ENCODE measurements around the gene PTK6.

Gene PTK6

DNA sequence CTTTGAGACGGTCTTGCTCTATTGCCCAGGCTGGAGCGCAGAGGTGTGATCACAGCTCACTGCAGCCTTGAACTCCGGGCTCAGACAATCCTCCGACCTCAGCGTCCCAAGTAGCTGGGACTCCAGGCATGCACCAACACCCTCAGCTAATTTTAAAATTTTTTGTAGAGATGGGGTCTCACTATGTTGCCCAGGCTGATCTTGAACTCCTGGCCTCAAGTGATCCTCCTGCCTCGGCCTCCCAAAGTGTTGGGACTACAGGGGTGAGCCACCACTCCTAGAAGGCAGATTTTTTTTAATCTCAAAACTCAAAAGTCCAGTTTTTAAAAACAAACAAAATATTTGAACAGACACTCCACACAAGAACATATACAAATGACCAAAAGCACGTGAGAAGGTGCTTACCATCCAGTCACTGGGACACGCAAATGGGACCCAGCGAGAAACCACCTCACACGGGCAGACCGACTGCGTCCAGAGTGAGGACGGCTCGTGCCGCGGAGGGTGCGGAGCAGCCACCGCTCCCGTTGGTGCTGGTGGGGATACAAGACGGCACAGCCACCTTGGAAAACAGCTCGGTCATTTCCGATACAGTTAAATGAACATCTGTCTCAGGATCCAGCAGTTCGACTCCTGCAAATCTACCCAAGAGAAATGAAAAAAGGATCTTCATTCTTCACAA lies 45.3 kb upstream of the PTK6 start:
- Histone ChIP-seq H3K9me3 (replicated peaks in 1 of 2; ENCODE audit: control insufficient read depth in 2 of 2, insufficient read depth in 1 of 2, low read depth in 1 of 2, low read length in 2 of 2) (no peaks in the 10 kb centered on the region), H2AFZ (ENCODE audit: low read length) (peak overlapping the region; percentile 80), H2BK120ac (ENCODE audit: low read depth, low read length) (no peak overlapping the region), H2BK12ac (ENCODE audit: low read length) (no peak overlapping the region), H3K4me1 (ENCODE audit: control insufficient read depth in 2 of 2, insufficient read depth in 1 of 2, low read depth in 1 of 2, low read length in 2 of 2) (peaks cover 0 to 3% of the 10 kb centered on the region in 2 donors), H3K14ac (ENCODE audit: low read length) (peak overlapping the region; percentile 10), H3K23ac (ENCODE audit: low read depth, low read length, poor library complexity) (no peak overlapping the region), H2BK5ac (ENCODE audit: low read length) (no peak overlapping the region), H4K91ac (ENCODE audit: low read depth, low read length, poor library complexity) (no peak overlapping the region), H3K79me1 (ENCODE audit: low read depth, low read length) (no peaks in the 10 kb centered on the region), H4K8ac (ENCODE audit: low read depth, low read length) (no peak overlapping the region), H3K4ac (ENCODE audit: low read length) (no peak overlapping the region), H3K4me2 (ENCODE audit: insufficient read depth, low read length, poor library complexity, severe bottlenecking) (no peak overlapping the region), H2AK5ac (ENCODE audit: low read depth, low read length) (no peak overlapping the region), H3K27ac (replicated peaks; ENCODE audit: low read length) (no peak overlapping the region), H3K27me3 (ENCODE audit: control insufficient read depth in 3 of 3, insufficient read depth in 3 of 3, low read depth in 1 of 3, low read length in 3 of 3) (no peaks in the 10 kb centered on the region), H3K36me3 (replicated peaks in 1 of 2; ENCODE audit: control insufficient read depth in 2 of 2, insufficient read depth in 2 of 2, low read length in 2 of 2) (peaks cover 0 to 7% of the 10 kb centered on the region in 2 donors), H2BK15ac (ENCODE audit: low read length) (no peak overlapping the region), H3K18ac (ENCODE audit: low read length) (no peak overlapping the region), H3K4me3 (ENCODE audit: low read length in 2 of 2) (no peak overlapping the region), H3K9ac (ENCODE audit: low read depth, low read length, poor library complexity) (no peak overlapping the region)
- no peak for DNase-seq (ENCODE audit: low spot score)
- WGBS, 2 donors (ENCODE audit: extremely low coverage in 2 of 2, insufficient read length in 2 of 2, insufficient replicate concordance in 1 of 2) = no CpG with 5 or more reads among the region's 23 CpGs

DNA sequence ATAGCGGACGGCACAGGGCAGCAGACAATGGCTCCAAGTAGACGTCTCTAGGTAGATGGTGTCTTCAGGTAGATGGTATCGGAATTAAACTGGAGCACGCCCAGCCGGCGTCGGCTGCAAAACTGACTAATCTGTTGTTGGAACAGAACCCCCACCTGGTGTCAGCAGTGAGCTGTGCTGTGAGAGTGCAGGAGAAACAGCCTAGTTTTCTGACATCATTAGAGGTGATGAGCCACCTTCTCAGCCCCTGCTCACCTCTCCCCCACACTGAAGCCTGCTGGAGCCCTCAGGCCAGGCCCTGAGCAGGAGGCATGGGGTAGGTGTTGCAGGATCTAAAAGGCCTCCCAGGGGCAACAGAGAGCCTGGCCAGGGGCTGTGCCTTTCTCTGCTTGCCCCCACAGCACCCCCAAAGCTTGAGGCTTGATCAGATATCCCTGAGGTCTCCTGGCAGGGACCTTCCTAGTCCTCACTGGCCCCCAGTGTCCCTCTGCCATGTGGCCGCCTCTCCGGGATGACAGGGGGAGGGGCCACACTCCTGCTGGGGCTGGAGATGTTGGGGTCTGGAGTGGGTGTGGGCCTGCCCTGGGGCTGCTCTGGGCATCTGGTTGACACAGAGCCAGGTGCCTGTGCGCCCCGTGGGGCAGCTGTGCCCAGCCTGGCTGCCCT lies 43.8 kb upstream of the PTK6 start:
- no peak overlapping the region for H3K23ac ChIP-seq (ENCODE audit: low read depth, low read length, poor library complexity)
- H3K14ac ChIP-seq (ENCODE audit: low read length) = no peak overlapping the region
- H3K4me3 ChIP-seq (ENCODE audit: low read length in 2 of 2) = no peak overlapping the region
- no peak overlapping the region for H3K4me2 ChIP-seq (ENCODE audit: insufficient read depth, low read length, poor library complexity, severe bottlenecking)
- no peak overlapping the region for H2BK12ac ChIP-seq (ENCODE audit: low read length)
- no peaks in the 10 kb centered on the region for H3K79me1 ChIP-seq (ENCODE audit: low read depth, low read length)
- peaks cover 0 to 3% of the 10 kb centered on the region in 2 donors for H3K4me1 ChIP-seq (ENCODE audit: control insufficient read depth in 2 of 2, insufficient read depth in 1 of 2, low read depth in 1 of 2, low read length in 2 of 2)
- H2BK120ac ChIP-seq (ENCODE audit: low read depth, low read length) = no peak overlapping the region
- H2AK5ac ChIP-seq (ENCODE audit: low read depth, low read length) = peak overlapping the region; percentile 44
- DNase-seq (ENCODE audit: low spot score) = no peak
- H3K18ac ChIP-seq (ENCODE audit: low read length) = peak overlapping the region; percentile 67
- no peaks in the 10 kb centered on the region for H3K36me3 ChIP-seq (replicated peaks in 1 of 2; ENCODE audit: control insufficient read depth in 2 of 2, insufficient read depth in 2 of 2, low read length in 2 of 2)
- H3K9me3 ChIP-seq (replicated peaks in 1 of 2; ENCODE audit: control insufficient read depth in 2 of 2, insufficient read depth in 1 of 2, low read depth in 1 of 2, low read length in 2 of 2) = no peaks in the 10 kb centered on the region
- H2BK5ac ChIP-seq (ENCODE audit: low read length) = no peak overlapping the region
- no peak overlapping the region for H4K8ac ChIP-seq (ENCODE audit: low read depth, low read length)
- no CpG with 5 or more reads among the region's 12 CpGs for WGBS, 2 donors (ENCODE audit: extremely low coverage in 2 of 2, insufficient read length in 2 of 2, insufficient replicate concordance in 1 of 2)
- no peak overlapping the region for H2BK15ac ChIP-seq (ENCODE audit: low read length)
- no peak overlapping the region for H3K4ac ChIP-seq (ENCODE audit: low read length)
- no peaks in the 10 kb centered on the region for H3K27me3 ChIP-seq (ENCODE audit: control insufficient read depth in 3 of 3, insufficient read depth in 3 of 3, low read depth in 1 of 3, low read length in 3 of 3)
- H3K9ac ChIP-seq (ENCODE audit: low read depth, low read length, poor library complexity) = peak overlapping the region; percentile 30
- H4K91ac ChIP-seq (ENCODE audit: low read depth, low read length, poor library complexity) = no peak overlapping the region
- H3K27ac ChIP-seq (replicated peaks; ENCODE audit: low read length) = no peak overlapping the region
- H2AFZ ChIP-seq (ENCODE audit: low read length) = peak overlapping the region; percentile 29

DNA sequence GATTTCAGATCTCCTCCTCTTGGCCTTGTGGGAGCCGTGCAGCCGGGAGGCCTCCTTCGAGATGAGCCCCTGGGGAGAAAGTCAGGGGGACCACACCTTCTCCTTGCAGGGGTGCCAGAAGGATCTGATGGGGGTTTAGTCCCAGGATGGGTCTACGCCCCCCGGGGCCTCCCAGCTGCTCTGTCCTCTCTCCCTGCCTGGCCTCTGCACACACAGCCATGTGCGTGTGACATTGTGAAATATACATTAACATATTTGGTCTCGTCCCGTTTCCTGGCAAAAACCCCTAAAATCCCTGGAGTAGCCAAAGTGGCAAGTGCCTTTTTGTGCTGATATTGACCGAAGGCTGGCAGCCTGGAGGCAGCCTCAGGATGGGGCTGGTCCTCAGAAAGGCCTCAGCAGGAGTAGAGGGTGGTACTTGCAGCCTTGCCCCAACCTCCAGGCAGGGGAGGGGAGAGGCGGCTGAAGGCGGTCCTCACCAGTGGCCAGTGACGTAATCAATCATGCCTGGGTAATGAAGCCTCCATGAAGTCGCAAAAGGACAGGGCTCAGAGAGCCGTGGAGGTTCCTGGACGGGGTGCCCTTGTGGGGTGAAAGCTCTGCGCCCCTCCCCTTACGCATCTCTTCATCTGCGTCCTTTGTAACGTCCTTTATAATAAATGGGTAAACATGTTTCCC lies 42.0 kb upstream of the PTK6 start:
- Histone ChIP-seq H2BK5ac (ENCODE audit: low read length) (peak overlapping the region; percentile 67), H2AFZ (ENCODE audit: low read length) (peak overlapping the region; percentile 53), H3K18ac (ENCODE audit: low read length) (no peak overlapping the region), H3K9me3 (replicated peaks in 1 of 2; ENCODE audit: control insufficient read depth in 2 of 2, insufficient read depth in 1 of 2, low read depth in 1 of 2, low read length in 2 of 2) (no peaks in the 10 kb centered on the region), H3K27ac (replicated peaks; ENCODE audit: low read length) (no peak overlapping the region), H3K9ac (ENCODE audit: low read depth, low read length, poor library complexity) (no peak overlapping the region), H2BK15ac (ENCODE audit: low read length) (peak overlapping the region; percentile 17), H2AK5ac (ENCODE audit: low read depth, low read length) (no peak overlapping the region), H2BK120ac (ENCODE audit: low read depth, low read length) (no peak overlapping the region), H3K4ac (ENCODE audit: low read length) (no peak overlapping the region), H4K8ac (ENCODE audit: low read depth, low read length) (no peak overlapping the region), H3K23ac (ENCODE audit: low read depth, low read length, poor library complexity) (no peak overlapping the region), H3K79me1 (ENCODE audit: low read depth, low read length) (no peaks in the 10 kb centered on the region), H3K27me3 (ENCODE audit: control insufficient read depth in 3 of 3, insufficient read depth in 3 of 3, low read depth in 1 of 3, low read length in 3 of 3) (no peaks in the 10 kb centered on the region), H3K14ac (ENCODE audit: low read length) (peak overlapping the region; percentile 57), H4K91ac (ENCODE audit: low read depth, low read length, poor library complexity) (no peak overlapping the region), H3K4me3 (ENCODE audit: low read length in 2 of 2) (no peak overlapping the region), H3K36me3 (replicated peaks in 1 of 2; ENCODE audit: control insufficient read depth in 2 of 2, insufficient read depth in 2 of 2, low read length in 2 of 2) (no peaks in the 10 kb centered on the region), H3K4me1 (ENCODE audit: control insufficient read depth in 2 of 2, insufficient read depth in 1 of 2, low read depth in 1 of 2, low read length in 2 of 2) (peaks cover 1 to 11% of the 10 kb centered on the region in 2 donors), H2BK12ac (ENCODE audit: low read length) (no peak overlapping the region), H3K4me2 (ENCODE audit: insufficient read depth, low read length, poor library complexity, severe bottlenecking) (no peak overlapping the region)
- WGBS, 2 donors (ENCODE audit: extremely low coverage in 2 of 2, insufficient read length in 2 of 2, insufficient replicate concordance in 1 of 2) = no CpG with 5 or more reads among the region's 19 CpGs
- no peak for DNase-seq (ENCODE audit: low spot score)

All from neuronal stem cell (in vitro differentiated cells).